GM12874 (cell line): ENCODE measurements around the gene CBLC.

Experiments used
- CTCF ChIP-seq: IDR thresholded peaks from 2 replicates; pipeline ENCODE4 v1.5.1; 2011; ENCODE audit warnings: low read depth, mild to moderate bottlenecking, control low read depth, low read length, moderate library complexity; ENCODE audit not compliant: insufficient read depth

CBLC gene, protein sequence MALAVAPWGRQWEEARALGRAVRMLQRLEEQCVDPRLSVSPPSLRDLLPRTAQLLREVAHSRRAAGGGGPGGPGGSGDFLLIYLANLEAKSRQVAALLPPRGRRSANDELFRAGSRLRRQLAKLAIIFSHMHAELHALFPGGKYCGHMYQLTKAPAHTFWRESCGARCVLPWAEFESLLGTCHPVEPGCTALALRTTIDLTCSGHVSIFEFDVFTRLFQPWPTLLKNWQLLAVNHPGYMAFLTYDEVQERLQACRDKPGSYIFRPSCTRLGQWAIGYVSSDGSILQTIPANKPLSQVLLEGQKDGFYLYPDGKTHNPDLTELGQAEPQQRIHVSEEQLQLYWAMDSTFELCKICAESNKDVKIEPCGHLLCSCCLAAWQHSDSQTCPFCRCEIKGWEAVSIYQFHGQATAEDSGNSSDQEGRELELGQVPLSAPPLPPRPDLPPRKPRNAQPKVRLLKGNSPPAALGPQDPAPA

GRCh38 chr19:44777715-44778347, at the start of gene CBLC:
CBLC (plus strand) TSS chr19:44777890; CDS start chr19:44777932, 42 bp downstream.
- TF ChIP-seq CTCF: no peak

GRCh38 chr19:44728178-44728577, 49.5 kb upstream of the CBLC start:
- TF ChIP-seq CTCF: no peak

DNA sequence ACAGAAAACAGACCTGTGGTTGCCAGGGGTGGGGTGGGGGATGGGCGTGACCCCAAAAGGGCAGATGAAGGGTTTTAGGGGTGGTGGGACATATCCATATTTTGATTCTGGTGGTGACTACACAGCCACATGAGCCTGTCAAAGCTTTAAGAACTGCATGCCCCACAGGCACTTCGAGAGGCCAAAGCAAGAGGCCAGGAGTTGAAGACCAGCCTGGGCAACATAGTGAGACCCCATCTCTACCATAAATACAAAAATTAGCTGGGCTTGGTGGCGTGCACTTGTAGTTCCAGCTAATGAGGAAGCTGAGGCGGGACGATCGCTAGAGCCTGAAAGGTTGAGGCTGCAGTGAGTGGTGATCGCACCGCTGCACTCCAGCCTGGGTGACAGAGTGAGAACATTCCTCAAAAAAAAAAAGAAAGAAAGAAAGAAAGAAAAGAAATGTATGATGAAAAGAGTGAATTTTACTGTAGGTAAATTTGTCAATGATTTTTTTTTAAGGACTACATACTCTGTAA, 48.1 kb upstream of the CBLC start:
- TF ChIP-seq CTCF: no peak

- TF ChIP-seq CTCF: no peak
These were observed 46.6 kb upstream of the CBLC start for GRCh38 chr19:44731081-44731480.

DNA sequence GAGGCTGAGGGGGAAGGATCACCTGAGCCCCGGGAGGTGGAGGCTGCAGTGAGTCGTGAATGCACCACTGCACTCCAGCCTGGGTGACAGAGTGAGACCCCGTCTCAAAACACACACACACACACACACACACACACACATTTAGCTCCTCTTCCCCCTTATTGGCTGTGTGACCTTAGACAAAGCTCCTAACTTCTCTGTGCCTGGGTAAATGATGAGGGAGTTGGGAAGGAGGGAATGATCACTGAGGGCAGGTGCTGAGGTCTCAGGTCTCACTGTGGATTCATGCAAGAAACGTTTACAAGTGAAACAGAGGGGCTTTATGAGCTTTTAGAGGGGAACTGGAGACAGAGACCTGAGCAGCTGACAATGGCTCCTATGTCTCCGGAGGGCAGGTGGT, 46.1 kb upstream of the CBLC start:
- TF ChIP-seq CTCF: no peak

GRCh38 chr19:44732235-44733014, 45.3 kb upstream of the CBLC start:
- no peak for TF ChIP-seq CTCF

DNA sequence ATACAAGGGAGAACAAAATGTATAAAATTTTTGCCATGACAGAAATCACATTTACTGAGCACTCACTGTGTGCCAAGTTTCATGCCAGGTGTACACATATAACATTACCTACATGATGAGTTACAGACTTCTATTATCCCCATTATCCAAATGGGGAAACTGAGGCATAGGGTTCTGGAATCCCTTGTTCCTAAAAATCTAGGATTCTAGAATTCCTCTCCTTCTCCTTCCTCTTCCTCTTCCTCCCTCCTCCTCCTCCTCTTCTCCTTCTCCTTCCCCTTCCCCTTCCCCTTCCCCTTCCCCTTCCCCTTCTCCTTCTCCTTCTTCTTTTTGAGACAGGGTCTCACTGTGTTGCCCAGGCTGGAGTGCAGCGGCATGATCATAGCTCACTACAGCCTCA, 43.3 kb upstream of the CBLC start:
- TF ChIP-seq CTCF: no peak
